NCI-H774 (cell line): ENCODE data around the gene ROBO1.
"Not testable (repeated sequence)": the region's sequence is repeated elsewhere in the genome, so short reads cannot be mapped to it uniquely, and the experiment has no call there.

Experiments
- DNase-seq: peaks from one replicate; lab custom pipeline; 2025; lab: John Stamatoyannopoulos, UW

Gene ROBO1

GRCh38 chr3:79245284-79246138 is 522.3 kb downstream of the ROBO1 start:
- DNase-seq, result no peak

GRCh38 chr3:79236496-79236895 is 531.3 kb downstream of the ROBO1 start:
- no peak for DNase-seq

- no peak for DNase-seq
Measured at GRCh38 chr3:79233431-79234060, 534.3 kb downstream of the ROBO1 start.

- DNase-seq, result no peak
Measured at GRCh38 chr3:79230266-79230665, 537.5 kb downstream of the ROBO1 start.

GRCh38 chr3:79217096-79217495 is 550.7 kb downstream of the ROBO1 start:
- DNase-seq, result no peak

- no peak for DNase-seq
Measured at GRCh38 chr3:79215286-79215685, 552.5 kb downstream of the ROBO1 start.

- no peak for DNase-seq
Measured at GRCh38 chr3:79211586-79212359, 556.0 kb downstream of the ROBO1 start.

GRCh38 chr3:79204351-79204750 is 563.4 kb downstream of the ROBO1 start:
- DNase-seq, result no peak

GRCh38 chr3:79203144-79203519 is 564.7 kb downstream of the ROBO1 start:
- DNase-seq, result no peak

- DNase-seq, result no peak
Measured at GRCh38 chr3:79202471-79203143, 565.2 kb downstream of the ROBO1 start.

- no peak for DNase-seq
Measured at GRCh38 chr3:79200456-79200855, 567.3 kb downstream of the ROBO1 start.

GRCh38 chr3:79199966-79200365 is 567.8 kb downstream of the ROBO1 start:
- no peak for DNase-seq

GRCh38 chr3:79187426-79187825 is 580.4 kb downstream of the ROBO1 start:
- no peak for DNase-seq

- DNase-seq, result no peak
Measured at GRCh38 chr3:79184251-79184650, 583.5 kb downstream of the ROBO1 start.

GRCh38 chr3:79183496-79183895 is 584.3 kb downstream of the ROBO1 start:
- no peak for DNase-seq

GRCh38 chr3:79178471-79179180 is 589.2 kb downstream of the ROBO1 start:
- DNase-seq, result no peak

GRCh38 chr3:79175870-79176269 is 591.9 kb downstream of the ROBO1 start:
- no peak for DNase-seq

- DNase-seq, result not testable (repeated sequence)
Measured at GRCh38 chr3:79173259-79173658, 594.5 kb downstream of the ROBO1 start.

GRCh38 chr3:79172241-79172640 is 595.6 kb downstream of the ROBO1 start:
- DNase-seq, result no peak

- DNase-seq, result no peak
Measured at GRCh38 chr3:79170021-79170420, 597.8 kb downstream of the ROBO1 start.

GRCh38 chr3:79167651-79168416 is 600.0 kb downstream of the ROBO1 start:
- no peak for DNase-seq
